Epidermal melanocyte (primary cell): ENCODE data around the gene GAK.

Experiments used
- DNase-seq: peaks from one replicate; pipeline ENCODE4 v3.0.0; 2011; ENCODE audit warnings: low spot score; ENCODE audit not compliant: insufficient read length

The GAK gene

DNA sequence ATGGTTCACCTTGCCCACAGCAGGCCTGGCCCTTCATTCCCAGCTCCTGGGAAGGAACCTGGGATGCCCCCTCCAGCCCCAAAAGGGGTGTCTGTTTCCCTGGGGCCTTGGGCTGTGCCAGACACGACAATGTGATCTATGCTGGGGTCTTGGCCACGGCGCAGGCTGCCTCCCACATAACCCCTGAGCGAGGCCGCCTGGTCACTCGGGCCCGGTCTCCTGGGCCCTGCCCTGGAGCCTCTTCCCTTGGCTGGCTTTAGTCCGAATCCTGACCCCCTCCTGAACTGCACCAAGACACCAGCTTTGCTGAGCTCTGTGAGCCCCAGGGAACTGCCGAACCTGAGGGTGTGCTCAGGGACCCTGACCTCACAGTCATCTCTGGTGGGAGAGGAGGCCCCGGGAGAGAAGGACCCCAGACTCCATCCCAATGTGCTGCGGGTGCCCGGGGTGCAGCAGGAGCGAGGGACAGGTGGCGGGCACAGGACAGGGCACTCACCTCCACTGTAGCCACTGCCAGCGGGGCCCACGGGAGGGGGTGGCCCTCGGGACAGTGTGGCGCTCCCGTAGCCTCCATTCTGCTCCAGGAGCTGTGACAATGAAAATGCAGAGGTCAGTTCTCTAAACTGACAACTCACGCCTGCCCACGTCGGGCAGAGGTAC is 42.0 kb downstream of the GAK start:
- DNase-seq, result no peak

DNA sequence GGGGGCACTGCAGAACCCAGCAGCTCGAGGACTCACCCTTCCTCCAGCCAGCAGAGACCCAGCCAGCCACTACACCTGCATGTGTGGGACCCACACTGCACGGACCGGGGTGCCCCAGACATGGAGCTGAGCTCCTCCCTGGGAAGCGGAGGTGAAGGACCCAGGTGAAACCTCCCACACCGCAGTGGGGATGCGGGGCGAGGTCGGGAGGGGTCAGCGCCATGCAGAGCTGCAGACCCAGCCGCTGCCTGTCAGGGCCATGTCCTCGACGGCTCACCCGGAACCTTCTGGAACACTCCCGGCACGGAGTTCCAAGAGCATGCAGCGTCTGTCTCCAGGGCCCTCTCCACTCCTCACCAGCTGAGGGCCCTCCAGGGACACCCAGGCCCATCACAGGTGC is 42.6 kb downstream of the GAK start:
- DNase-seq, result no peak

DNA sequence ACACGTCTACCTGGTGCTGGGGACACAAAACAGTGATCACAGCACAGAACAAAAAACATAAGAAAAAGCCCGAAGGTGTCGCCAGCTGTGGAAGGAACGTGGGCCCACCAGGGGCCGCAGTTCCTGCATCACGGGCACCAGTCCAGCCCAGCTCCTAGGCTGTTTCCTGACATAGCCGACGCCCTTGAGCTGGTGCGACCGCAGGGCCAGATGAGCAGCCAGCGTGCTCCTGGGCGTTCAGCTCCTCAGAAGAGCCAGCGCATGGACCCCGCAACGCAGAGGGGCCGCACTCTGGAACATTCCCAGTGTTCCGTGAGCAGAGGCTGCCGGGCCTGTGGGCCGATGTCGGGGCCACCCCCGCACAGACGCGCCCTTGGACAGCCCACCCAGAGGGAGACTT is 44.1 kb downstream of the GAK start:
- DNase-seq, result no peak

DNA sequence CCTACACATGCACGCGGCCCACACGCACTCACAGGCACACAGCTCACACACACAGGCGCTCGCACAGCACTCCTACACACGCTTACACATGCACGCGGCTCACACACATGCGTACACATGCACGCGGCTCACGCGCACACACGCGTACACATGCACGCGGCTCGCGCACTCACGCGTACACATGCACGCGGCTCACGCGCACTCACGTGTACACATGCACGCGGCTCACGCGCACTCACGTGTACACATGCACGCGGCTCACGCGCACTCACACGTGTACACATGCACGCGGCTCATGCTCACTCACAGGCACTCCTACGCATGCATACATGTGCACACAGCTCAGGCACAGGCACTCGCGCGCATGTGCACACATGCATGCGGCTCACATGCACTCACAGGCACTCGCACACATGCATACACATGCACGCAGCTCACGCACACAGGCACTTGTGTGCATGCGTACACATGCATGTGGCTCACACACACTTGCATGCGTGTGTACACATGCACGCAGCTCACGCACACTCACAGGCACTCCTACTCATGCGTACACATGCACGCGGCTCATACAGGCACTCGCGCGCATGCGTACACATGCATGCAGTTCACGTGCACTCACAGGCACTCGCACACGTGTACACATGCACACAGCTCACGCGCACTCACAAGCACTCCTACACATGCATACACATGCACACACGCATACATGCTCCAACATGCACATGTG is 44.9 kb downstream of the GAK start:
- no peak for DNase-seq

DNA sequence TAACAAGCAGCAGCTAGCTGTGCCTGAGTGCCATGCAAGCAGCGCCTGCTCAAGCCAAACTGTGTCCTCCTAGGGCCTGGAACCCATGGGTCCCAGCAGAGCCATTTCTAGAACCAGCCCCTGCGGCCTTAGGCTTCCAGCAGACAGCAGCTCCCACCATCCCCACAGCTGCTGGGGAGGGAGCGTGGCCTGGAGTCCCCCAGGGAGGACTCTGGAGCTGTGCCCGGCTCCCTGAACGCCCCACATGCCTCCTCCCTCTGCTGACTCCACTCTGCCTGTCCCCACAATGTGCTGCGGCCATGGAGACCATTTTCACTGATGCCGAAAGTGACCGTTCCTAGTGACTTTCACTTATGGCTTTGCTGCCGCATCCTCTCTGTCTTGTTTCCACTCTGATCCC is 45.9 kb downstream of the GAK start:
- no peak for DNase-seq

DNA sequence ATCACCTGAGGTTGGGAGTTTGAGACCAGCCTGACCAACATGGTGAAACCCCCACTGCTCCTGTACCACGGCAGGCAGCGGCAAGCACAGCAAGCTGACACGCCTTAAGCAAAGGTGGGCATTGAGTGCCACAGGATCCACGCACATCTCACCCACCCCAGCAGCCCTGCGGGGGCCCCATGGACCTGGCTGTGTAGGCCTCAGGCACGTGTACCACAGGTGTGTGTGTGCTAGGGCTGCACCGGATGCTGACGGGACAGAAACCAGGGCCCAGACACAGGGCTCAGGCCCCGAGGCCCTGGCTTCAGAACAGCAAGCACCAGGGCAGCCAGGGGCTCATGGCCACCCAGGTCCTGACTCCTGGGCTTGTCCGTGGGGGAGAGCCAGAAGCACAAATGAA is 46.8 kb downstream of the GAK start:
- DNase-seq, result no peak

DNA sequence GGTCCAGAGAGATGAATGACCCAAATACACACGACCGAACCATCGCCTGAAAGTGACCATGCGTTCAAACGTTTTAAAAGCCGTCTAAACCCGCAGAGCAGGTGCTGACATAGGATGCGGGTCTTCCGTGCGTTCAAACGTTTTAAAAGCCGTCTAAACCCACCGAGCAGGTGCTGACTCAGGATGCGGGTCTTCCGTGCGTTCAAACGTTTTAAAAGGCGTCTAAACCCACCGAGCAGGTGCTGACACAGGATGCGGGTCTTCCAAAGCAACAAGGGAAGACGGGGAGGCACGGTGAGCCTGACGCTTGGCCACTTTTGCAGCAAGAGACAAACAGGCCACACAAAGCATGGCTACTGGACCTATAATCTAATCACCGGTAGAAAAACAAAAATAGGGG is 47.2 kb downstream of the GAK start:
- DNase-seq, result no peak

DNA sequence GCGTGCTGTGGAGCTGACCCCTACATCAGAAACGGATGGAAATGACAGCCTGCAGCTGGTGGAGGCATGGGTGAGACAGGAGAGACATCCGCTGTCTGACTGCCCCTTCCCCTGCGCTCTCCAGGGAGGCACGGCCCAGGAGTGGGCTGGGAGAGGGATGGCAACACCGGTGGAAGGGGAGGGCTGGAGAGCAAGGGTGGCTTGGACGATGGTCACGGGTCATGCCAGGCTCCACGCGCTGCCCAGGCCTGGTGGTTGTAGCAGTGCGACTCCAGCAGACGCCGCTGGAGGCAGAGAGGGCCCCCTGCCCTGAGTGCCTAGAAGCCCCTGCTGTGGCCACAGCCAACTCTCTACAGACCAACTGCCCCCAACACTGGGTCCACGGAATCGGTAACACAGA is 47.9 kb downstream of the GAK start:
- DNase-seq, result no peak

DNA sequence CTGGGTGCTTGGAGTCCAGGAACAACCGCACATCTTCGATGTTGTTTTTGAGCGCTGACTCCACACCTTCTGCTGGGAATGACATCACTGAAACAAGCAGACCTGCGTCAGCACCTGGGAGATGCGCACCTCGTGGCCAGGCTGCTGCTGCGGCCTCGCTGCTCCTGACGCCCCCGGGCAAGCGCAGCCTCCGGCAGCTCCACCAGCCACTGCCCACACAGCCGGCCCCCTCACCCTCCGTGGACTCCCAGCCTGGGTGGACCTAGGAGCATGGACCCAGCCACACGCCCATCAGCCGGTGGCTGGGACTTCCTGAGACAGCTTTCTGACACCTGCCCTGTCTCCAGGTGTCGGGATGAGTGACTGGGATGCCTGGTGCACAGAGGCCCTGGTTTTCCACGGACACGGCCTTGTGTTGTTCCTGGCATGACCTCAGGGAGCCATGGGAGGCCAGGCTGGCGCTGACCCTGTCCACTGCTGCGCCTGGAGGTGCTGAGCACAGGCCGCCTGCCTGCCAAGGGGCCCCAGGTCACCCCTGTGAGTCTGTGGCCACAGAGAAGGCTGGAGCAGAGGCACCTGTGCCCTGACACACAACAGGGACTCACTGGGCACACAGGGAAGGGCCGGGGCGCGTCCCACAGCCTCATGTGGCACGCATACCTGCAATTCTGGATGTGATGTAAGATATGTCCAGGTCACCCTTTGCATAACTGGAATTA is 48.6 kb downstream of the GAK start:
- no peak for DNase-seq

DNA sequence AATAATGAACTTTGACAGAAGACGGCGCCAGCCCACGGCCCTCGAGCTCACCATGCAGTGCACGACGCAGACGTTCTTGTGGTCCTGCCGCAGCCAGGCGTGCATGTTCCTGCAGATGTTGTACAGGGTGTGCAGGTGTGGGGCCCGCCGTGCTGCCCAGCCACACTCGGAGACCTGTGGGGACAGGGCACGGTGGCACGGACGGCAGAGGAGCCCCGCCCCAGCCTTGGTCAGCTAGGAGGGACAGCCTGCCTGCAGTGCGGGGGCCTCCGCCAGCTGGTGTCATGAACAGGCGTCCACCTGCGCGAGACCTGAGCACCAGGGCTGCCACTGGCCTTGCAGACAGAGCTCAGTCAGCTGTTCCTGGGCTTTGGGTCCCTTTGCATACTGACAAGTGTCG is 49.5 kb downstream of the GAK start:
- DNase-seq, result no peak

DNA sequence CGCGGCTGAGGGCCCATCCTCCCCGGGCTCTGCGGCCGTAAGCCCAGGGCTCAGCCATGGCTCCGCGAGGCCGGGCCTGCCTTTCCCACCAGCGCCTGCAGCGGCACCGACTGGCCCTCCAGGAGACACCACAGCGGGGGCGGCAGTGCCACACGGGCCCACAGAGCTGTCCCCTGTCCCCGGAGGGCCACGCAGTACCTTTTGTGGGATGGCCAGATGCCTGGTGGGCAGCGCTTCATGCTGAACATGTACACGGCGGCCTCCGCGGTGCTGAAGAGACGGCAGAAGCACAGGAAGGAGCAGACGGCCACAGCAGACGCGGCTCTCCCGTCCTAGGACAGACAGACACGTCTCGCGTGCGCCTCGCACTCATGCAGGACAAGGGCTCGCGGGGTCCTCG is 50.4 kb downstream of the GAK start:
- no peak for DNase-seq

DNA sequence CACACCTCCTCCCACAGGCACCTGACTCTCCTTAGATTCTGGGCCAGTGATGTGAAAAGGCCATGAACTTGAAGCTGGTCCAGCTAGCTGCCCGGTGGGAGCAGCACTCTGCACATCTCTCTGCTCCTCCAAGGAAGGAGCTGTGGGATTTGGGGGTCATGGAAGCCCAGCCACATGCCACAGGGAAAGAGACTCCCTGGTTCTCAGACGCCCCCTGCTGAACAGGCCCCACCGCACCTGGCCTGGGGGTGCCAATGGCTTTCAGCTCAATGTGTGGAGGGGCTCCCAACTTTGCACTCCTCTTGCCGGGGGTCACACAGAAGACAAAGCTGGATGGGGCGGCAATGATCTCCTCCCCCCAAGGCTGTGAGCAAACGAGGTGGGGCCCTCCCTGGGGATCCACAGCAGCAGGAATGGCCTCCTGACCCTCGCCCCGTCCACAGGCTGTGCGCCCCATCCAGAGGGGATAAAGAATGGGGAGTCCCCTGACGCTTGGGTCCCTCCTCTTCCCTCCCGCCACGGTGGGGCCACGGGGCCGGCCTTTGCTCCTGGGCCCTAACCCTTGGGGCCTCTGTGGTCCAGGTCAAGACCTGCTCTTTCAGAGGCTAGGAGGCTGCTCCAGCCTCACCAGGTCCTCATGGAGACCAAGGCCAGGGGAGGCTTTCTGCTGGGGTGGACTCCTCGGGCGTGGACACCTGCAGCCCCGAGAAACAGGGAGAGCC is 51.3 kb downstream of the GAK start:
- DNase-seq, result no peak

DNA sequence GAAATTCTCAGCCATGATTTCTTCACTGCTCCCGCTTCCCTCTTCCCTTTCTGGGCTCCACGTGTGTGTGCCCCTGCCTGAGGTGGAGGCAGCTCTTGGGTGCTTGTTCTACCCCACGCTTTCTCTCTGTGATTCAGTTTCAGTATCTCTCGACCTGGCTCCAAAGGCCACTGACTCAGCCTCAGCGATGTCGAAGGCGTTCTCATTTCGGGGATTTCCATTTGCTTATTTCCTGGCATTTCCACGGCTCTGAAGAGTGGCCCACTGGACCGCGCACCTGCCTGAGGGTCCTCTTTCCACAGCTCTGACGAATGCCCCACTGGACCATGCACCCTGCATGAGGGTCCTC is 52.4 kb downstream of the GAK start:
- DNase-seq, result no peak

DNA sequence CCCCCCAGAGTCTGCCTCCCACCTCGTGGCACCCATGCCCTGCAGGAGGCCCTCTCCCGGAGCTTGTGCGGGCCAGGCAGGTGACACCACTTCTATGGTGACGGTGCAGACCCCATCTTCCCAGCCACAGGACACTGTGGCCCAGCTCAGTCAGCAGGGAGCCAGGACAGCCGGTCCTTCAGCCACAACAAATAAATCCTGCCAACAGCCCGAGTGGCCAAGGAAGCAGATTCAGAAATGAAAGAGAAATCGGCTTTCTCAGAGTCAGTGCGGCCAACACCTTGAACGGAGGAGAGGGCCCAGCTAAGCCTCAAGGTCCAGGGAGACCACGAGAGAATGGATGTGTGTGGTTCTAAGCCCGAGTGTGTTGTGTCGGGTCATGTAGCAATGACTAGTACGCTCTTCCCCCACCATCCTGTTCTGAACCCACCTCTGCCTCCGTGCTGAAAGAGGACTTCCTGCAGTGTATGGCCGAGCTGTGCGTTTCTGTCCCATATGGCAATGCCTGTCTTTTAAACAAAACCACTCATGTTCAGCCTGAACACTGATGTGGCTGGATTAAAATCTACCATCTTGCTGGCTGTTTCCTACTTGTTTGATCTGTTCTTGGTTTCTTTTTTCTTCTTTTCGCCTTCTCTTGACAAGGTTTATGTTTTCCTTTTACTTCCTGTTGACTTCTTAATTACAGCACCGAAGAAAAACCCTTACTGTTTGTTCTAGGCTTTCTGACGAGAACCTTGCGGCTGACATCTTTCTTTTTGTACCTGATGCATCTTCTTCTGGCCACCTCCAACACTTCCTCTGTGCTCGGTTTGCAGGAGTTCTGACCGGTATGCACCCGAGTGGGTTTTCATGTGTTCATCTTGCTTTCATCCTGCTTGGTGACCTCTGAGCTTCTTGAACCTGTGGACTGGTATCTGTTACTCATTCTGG is 53.1 kb downstream of the GAK start:
- DNase-seq, result no peak

DNA sequence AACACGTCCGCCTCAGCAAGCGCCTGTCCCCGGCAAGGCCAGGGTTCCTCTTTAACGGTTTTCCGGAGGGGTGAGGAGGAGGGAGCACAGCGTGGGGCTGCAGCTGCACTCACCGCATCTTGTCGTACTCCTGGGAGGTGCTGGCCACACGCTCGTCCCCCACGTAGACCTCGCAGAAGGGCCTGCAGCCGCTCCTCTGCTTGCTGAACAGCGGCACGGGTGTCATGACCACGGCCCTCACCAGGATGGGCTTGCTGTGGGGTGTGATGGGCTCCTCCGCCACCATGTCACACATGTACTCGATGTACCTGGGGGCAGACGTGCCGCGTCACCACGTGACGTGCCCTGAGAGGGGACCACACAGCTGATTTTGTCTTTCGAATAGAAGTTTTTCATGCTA is 54.6 kb downstream of the GAK start:
- no peak for DNase-seq

DNA sequence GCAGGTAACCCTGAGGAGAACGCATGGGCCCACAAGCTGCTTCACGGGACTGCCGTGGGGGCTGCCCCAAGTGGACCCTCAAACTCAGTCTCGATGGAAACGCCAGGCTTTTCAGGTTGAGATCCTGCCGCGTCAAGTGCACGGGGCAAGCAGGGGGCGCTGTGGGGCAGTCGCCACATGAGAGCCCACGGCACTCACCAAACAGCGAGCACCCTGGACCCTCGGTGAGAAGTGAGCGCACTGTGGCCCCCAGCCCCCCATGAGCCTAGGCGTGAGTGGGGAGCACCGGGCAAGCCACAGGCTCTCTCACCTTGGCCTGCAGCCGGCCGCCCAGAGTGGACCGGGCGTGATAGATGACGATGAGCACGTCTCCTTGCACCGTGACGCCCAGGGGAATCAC is 55.3 kb downstream of the GAK start:
- no peak for DNase-seq

DNA sequence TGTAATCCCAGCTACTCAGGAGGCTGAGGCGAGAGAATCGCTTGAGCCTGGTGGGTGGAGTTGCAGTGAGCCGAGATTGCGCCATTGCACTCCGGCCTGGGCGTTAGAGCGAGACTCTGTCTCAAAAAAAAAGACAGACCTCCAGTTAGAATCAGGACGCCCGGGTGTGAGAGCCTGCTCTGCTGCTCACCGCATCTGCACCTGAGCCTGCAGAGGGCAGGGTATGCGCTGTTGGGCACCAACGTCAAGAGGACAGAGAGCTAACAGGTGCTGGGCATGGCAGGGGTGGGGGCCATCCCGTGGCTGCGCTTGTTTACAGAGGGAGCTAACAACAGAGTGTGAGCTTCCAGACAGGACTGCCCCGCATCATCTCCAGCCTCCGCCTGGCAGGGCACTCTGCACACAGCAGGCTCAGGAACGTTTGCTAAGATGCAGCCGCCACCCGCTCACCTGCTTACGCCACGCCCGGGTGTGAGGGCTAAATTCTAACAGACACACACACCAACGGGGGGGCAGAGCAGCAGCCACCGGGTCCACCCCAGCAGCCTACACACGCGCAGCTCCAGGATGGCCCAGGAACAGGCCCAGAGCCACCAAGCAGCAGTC is 56.2 kb downstream of the GAK start:
- no peak for DNase-seq

DNA sequence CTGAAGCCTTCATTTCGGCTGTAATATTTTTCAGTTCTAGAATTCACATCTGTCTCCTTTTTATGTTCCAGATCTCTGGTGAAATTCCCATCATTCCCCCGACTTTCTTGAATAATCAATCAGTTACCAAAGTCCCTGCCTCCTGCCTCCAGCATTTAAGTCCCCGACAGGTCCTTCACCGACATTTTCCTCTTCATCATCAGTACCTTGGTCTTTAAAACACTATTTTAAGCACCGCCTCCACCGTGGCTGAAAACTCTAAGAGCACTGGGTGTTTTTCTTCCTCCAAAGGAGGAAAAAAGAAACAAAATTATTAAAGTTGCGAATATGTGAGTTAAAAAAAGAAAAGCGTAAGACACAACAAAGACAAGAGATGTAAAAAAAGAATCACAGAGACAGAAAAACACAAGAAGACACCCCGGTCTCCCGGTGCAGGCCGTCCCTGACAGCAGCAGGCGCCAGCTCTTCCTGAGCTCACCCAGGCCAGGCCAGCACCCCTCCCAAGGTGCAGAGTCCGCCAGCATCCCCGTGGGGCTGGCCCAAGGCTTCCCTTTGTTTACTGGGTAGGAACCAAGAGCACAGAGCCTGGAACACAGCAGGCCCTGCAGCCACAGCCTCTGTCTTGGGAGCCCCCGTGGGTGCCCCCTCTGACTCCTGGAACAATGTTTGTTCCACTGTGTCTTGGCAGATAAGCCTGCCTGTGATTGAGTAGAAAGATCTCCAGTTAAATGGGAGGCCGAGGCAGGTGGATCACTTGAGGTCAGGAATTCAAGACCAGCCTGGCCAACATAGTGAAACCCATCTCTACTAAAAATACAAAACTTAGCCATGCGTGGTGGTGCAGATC is 56.9 kb downstream of the GAK start:
- no peak for DNase-seq

DNA sequence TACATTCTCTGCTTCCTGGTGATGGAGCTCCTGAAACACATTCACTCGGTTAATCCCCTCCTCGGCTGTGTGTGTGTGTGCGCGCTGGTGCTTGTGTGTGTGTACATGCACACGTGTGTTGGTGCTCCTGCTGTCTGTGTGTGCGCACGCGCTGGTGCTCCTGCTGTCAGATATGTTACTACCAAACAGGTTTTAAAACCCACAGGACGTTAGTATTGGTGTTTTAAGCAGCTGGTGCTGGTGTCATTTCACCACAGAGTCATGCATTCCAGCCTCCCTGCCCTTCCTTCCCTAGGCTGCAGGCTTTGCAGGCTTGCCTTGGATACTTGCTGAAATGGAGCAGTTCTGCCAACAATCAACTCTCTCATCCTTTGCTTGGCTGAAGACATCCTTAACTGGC is 58.1 kb downstream of the GAK start:
- no peak for DNase-seq
